ENCODE measurements around the gene PRICKLE1.

The PRICKLE1 gene

GRCh38 chr12:42630314-42630713 is 40.8 kb upstream of the PRICKLE1 start:
- DNase-seq (ENCODE audit: low read depth, low spot score): no peak
- in situ Hi-C loops (cut with HindIII; ENCODE audit: low sequenced_read_pairs): no loop called here

GRCh38 chr12:42627151-42627550 is 37.6 kb upstream of the PRICKLE1 start:
- in situ Hi-C loops (cut with HindIII; ENCODE audit: low sequenced_read_pairs): no loop called here
- TF ChIP-seq CTCF (IDR thresholded peaks at IDR 0.05; ENCODE audit: low read depth, low read length): no peak
- no peak overlapping the region for H3K4me3 ChIP-seq (ENCODE audit: low read depth, low read length)
- no peak for DNase-seq (ENCODE audit: low read depth, low spot score)

More at GRCh38 chr12:42630314-42630713, 40.8 kb upstream of the PRICKLE1 start:
- H3K4me3 ChIP-seq (ENCODE audit: low read depth, low read length): no peak overlapping the region
- no peak for TF ChIP-seq CTCF (IDR thresholded peaks at IDR 0.05; ENCODE audit: low read depth, low read length)

GRCh38 chr12:42625611-42626010 is 36.1 kb upstream of the PRICKLE1 start:
- DNase-seq (ENCODE audit: low read depth, low spot score): no peak
- H3K4me3 ChIP-seq (ENCODE audit: low read depth, low read length): no peak overlapping the region
- in situ Hi-C loops (cut with HindIII; ENCODE audit: low sequenced_read_pairs): no loop called here
- TF ChIP-seq CTCF (IDR thresholded peaks at IDR 0.05; ENCODE audit: low read depth, low read length): no peak

- peak; percentile 54 for DNase-seq (ENCODE audit: low read depth, low spot score)
- TF ChIP-seq CTCF (IDR thresholded peaks at IDR 0.05; ENCODE audit: low read depth, low read length): no peak
- H3K4me3 ChIP-seq (ENCODE audit: low read depth, low read length): no peak overlapping the region
- in situ Hi-C loops (cut with HindIII; ENCODE audit: low sequenced_read_pairs): no loop called here
Observed at GRCh38 chr12:42617622-42618021, 28.1 kb upstream of the PRICKLE1 start.

GRCh38 chr12:42615006-42615405 is 25.5 kb upstream of the PRICKLE1 start:
- in situ Hi-C loops (cut with HindIII; ENCODE audit: low sequenced_read_pairs): no loop called here
- DNase-seq (ENCODE audit: low read depth, low spot score): no peak
- no peak for TF ChIP-seq CTCF (IDR thresholded peaks at IDR 0.05; ENCODE audit: low read depth, low read length)

GRCh38 chr12:42612231-42612613 is 22.7 kb upstream of the PRICKLE1 start:
- DNase-seq (ENCODE audit: low read depth, low spot score): no peak
- TF ChIP-seq CTCF (IDR thresholded peaks at IDR 0.05; ENCODE audit: low read depth, low read length): no peak
- in situ Hi-C loops (cut with HindIII; ENCODE audit: low sequenced_read_pairs): no loop called here
- no peak overlapping the region for H3K4me3 ChIP-seq (ENCODE audit: low read depth, low read length)

More at GRCh38 chr12:42615006-42615405, 25.5 kb upstream of the PRICKLE1 start:
- H3K4me3 ChIP-seq (ENCODE audit: low read depth, low read length): no peak overlapping the region
